Left lung (tissue), 10 donors: ENCODE measurements around the gene AQP5. TPM values are rescaled to one million over a fixed set of nuclear protein-coding genes. Genes with fewer than 3 reads are reported as not detected.

Experiments used
- ATAC-seq: fragments of 200-7000 bp; cut with Tn5 transposase; one replicate; pipeline ENCODE4 v1.9.1; 2020; ENCODE audit warnings: moderate library complexity
- DNase-seq, 4 donors: peaks; one replicate each; pipeline ENCODE4 v3.0.0-alpha.2; 2013 to 2020
- H3K27ac ChIP-seq, 2 donors: fragments of 200-600 bp; sonication (generic) in 1 of 2; one replicate each; pipeline versions ENCODE4 v1.5.0 to v1.8.0; 2020 to 2021
- H3K27me3 ChIP-seq, 2 donors: fragments of 200-600 bp; sonication (generic) in 1 of 2; one replicate each; pipeline versions ENCODE4 v1.5.0 to v1.8.0; 2020 to 2021
- H3K36me3 ChIP-seq, 2 donors: fragments of 200-600 bp; sonication (generic) in 1 of 2; one replicate each; pipeline versions ENCODE4 v1.5.0 to v1.8.0; 2020 to 2021
- H3K4me1 ChIP-seq, 2 donors: fragments of 200-600 bp; one replicate each; pipeline ENCODE4 v1.8.0; 2021
- H3K4me3 ChIP-seq, 2 donors: fragments of 200-600 bp; sonication (generic) in 1 of 2; one replicate each; pipeline versions ENCODE4 v1.5.0 to v1.8.0; 2020 to 2021; ENCODE audit warnings: mild to moderate bottlenecking in 1 of 2
- H3K9me3 ChIP-seq, 2 donors: fragments of 200-600 bp; sonication (generic) in 1 of 2; one replicate each; pipeline versions ENCODE4 v1.5.0 to v1.8.0; 2020 to 2021
- CTCF ChIP-seq, 2 donors: fragments of 200-600 bp; sonication (generic) in 1 of 2; IDR thresholded peaks; one replicate each; pipeline versions ENCODE4 v1.5.0 to v1.8.0; 2021; ENCODE audit warnings: antibody characterized with exemption in 2 of 2
- intact Hi-C, 2 donors: fragments of 100-400 bp; cut with DNase I; formaldehyde crosslinking; loops; one replicate each; pipeline versions ENCODE4 v1.11.2 to v1.14.2; 2022
- polyA plus RNA-seq, 6 donors: library from polyadenylated mRNA; unstranded; fragments of 120-200 nt; gene quantifications; one replicate each; pipeline ENCODE4 v1.2.1, GENCODE V29; 2013; ENCODE audit not compliant: insufficient read length in 6 of 6
- total RNA-seq, 2 donors: library from RNA; stranded (reverse); fragmentation: NEBNext Ultra II Directional; extraction: Animal tissue kit (Norgen Biotek cat#: 25700); gene quantifications; one replicate each; pipeline ENCODE4 v1.2.1, GENCODE V29; 2021
- donor health status: DM: no; HTN: yes; CAD: no.
- donor health status: DM: no; HTN: no; CAD: no.

The AQP5 gene
- total and polyA plus RNA-seq, 8 donors, result 3.8 to 10.0 (median 7.1) TPM

GRCh38 chr12:49980501-49981349 is 19.1 kb downstream of the AQP5 start:
- DNase-seq, result no peak
- peak; percentile 26 for ATAC-seq
- H3K27ac ChIP-seq, result no peak overlapping the region
- intact Hi-C loops, result no loop called here
- H3K36me3 ChIP-seq, result no peaks in the 10 kb centered on the region
- H3K4me3 ChIP-seq, result no peak overlapping the region
- H3K27me3 ChIP-seq, result no peaks in the 10 kb centered on the region
- peaks cover 5 to 28% of the 10 kb centered on the region in 2 donors for H3K4me1 ChIP-seq
- H3K9me3 ChIP-seq, result no peaks in the 10 kb centered on the region
- TF ChIP-seq CTCF (IDR thresholded peaks at IDR 0.05), result no peak

GRCh38 chr12:49982246-49983087 is 20.8 kb downstream of the AQP5 start:
- ATAC-seq (peak; percentile 5), DNase-seq (no peak)
- Histone ChIP-seq H3K4me1 (peaks cover 5 to 37% of the 10 kb centered on the region in 2 donors), H3K9me3 (no peaks in the 10 kb centered on the region), H3K27ac (no peak overlapping the region), H3K27me3 (no peaks in the 10 kb centered on the region), H3K36me3 (no peaks in the 10 kb centered on the region), H3K4me3 (no peak overlapping the region)
- no peak for TF ChIP-seq CTCF (IDR thresholded peaks at IDR 0.05)
- intact Hi-C loops, result no loop called here

- peak overlapping the region; percentile 5 to 42 for H3K27ac ChIP-seq
- no peaks in the 10 kb centered on the region for H3K36me3 ChIP-seq
- ATAC-seq (peak; percentile 53), DNase-seq (peak in 2 of 4 donors; percentile 72 to 85)
- peaks cover 5 to 46% of the 10 kb centered on the region in 2 donors for H3K4me1 ChIP-seq
- TF ChIP-seq CTCF (IDR thresholded peaks at IDR 0.05), result no peak
- no peaks in the 10 kb centered on the region for H3K9me3 ChIP-seq
- intact Hi-C loops, result no loop called here
- H3K27me3 ChIP-seq, result no peaks in the 10 kb centered on the region
- no peak overlapping the region for H3K4me3 ChIP-seq
Observed at GRCh38 chr12:49983892-49984291, 22.2 kb downstream of the AQP5 start.

- no peak for ATAC-seq
- H3K4me1 ChIP-seq, result peaks cover 5 to 47% of the 10 kb centered on the region in 2 donors
- H3K36me3 ChIP-seq, result no peaks in the 10 kb centered on the region
- no peak overlapping the region for H3K4me3 ChIP-seq
- no peak for DNase-seq
- peak overlapping the region in 1 of 2 donors; percentile 42 for H3K27ac ChIP-seq
- H3K9me3 ChIP-seq, result no peaks in the 10 kb centered on the region
- intact Hi-C loops, result no loop called here
- H3K27me3 ChIP-seq, result no peaks in the 10 kb centered on the region
- TF ChIP-seq CTCF (IDR thresholded peaks at IDR 0.05), result no peak
Observed at GRCh38 chr12:49984476-49985359, 23.0 kb downstream of the AQP5 start.
